Spinal cord (tissue), 10 donors: ENCODE results near the gene ENC1. TPM values are rescaled to one million over a fixed set of nuclear protein-coding genes. Genes with fewer than 3 reads are reported as not detected.

Experiments
- DNase-seq, 6 donors: peaks; one replicate each; pipeline versions ENCODE4 v3.0.0 to v3.0.0-alpha.2; 2013 to 2015; ENCODE audit warnings: low spot score in 6 of 6, low read depth in 4 of 6
- H3K27ac ChIP-seq: one replicate; pipeline ENCODE4 v1.5.1; 2013; ENCODE audit warnings: low read depth, low read length, control low read depth
- H3K27me3 ChIP-seq: one replicate; pipeline ENCODE4 v1.6.1; 2013; ENCODE audit warnings: low read length; ENCODE audit not compliant: control insufficient read depth, insufficient read depth
- H3K36me3 ChIP-seq: one replicate; pipeline ENCODE4 v1.6.1; 2013; ENCODE audit warnings: low read length; ENCODE audit not compliant: control insufficient read depth, insufficient read depth
- H3K4me1 ChIP-seq: one replicate; pipeline ENCODE4 v1.6.1; 2013; ENCODE audit warnings: low read length; ENCODE audit not compliant: control insufficient read depth, insufficient read depth
- H3K4me3 ChIP-seq: one replicate; pipeline ENCODE4 v1.5.1; 2013; ENCODE audit warnings: low read depth, low read length, control low read depth
- H3K9me3 ChIP-seq: one replicate; pipeline ENCODE4 v1.6.1; 2013; ENCODE audit warnings: low read length; ENCODE audit not compliant: control insufficient read depth, insufficient read depth
- WGBS: methylation state at CpG from one replicate; pipeline ENCODE4 v1.1.5; 2013; ENCODE audit warnings: missing lambda C conversion rate; ENCODE audit not compliant: insufficient coverage; 5-methylcytosine and 5-hydroxymethylcytosine counted together
- polyA plus RNA-seq, 2 donors: library from polyadenylated mRNA; unstranded; fragments of 120-200 nt; gene quantifications; one replicate each; pipeline ENCODE4 v1.2.1, GENCODE V29; 2013; ENCODE audit not compliant: insufficient read length in 2 of 2
- total RNA-seq, 2 donors: library from RNA; depleted of rRNA in 1 of 2; stranded (reverse); fragments of 120-200 nt in 1 of 2; fragments of >200 nt in 1 of 2; gene quantifications; one replicate each; pipeline versions ENCODE4 v1.2.3 to v1.2.4, GENCODE V29; 2013 to 2014
- donor health status: healthy.

Gene ENC1
- total and polyA plus RNA-seq, 4 donors: 99.6 to 314 (median 257) TPM

DNA sequence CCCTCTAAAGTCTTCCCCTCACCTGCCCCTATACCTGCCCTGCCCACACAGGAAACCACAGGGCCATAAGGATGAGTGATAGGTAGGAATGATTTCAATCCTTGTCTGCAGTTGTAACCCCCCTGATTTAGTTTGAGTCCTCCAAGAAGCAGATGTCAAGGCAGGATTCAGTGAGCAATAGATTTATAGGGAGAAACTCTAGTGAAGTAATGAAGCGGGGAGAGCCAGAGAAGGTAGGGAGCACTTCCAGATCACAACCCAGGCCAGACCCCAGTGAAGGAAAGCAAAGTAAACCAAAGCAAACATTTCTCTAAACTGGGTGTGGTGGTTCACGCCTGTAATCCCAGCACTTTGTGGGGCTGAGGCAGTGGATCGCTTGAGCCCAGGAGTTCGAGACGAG lies 22.4 kb downstream of the ENC1 start:
- Histone ChIP-seq H3K27me3 (no peaks in the 10 kb centered on the region), H3K4me3 (no peak overlapping the region), H3K27ac (no peak overlapping the region), H3K36me3 (no peaks in the 10 kb centered on the region), H3K4me1 (peaks cover 8% of the 10 kb centered on the region), H3K9me3 (no peaks in the 10 kb centered on the region)
- DNase-seq: no peak
- WGBS: 100% methylated on average over 1 of the region's 5 CpGs

DNA sequence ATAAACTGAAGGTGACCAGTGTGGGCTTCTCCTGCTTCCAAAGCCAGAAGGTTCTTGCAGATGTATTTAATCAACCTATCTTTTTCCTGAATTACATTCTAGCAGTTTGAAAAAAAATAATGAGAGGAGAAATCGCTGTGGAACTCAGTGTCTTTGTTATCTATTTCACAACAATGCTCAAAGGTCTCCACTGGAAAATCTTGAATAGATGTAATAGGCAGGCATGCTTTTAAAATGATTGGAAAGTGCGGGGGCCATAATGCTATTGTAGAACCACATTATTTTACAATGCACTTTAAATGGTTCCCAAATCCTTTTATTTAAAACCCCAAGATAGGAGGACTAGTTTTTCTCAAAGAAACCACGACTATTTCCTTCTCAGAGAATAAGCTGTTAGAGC lies 23.3 kb downstream of the ENC1 start:
- DNase-seq: no peak

DNA sequence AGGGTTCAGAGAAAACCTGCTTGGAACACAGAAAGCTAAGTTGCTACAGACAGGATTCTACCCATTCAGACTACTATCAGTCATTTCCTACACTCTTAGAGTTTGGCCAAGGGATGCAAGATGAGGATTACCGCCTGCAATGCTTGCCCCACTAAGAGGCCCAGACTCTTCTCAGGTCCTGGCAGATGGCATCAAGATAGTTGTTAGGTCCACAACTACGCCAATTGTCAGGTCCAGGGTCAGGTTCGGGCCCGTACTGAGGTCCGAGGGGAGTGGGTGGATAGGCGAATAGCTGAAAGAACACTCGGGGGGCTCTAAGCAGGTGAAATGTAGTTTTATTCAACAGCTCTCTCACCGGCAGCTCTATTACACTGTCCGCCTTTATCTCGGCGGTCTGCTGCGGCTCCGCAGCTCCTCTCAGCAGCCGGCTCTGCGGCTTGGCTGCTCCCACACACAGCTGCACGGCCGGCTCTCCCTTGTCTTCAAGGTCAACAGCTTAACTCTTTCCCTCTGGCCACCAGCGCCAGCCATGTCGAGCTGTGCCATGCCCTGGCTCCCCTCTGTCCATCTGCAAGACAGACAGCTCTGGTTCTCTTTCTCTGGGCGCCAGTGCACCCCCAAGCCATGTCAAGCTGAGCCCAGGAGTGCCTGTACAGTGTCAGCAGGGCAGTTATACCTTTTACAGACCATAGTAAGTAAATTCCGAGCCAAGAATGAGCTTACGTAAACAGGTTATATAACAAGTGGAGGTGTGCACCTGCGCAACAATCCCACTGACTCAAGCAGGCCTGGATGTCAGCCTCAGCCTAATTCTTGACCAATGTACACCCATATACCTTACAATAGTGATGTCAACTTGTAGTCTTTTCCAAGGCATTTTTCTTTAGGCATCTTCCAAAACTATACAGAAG lies 24.0 kb downstream of the ENC1 start:
- H3K9me3 ChIP-seq: no peaks in the 10 kb centered on the region
- no peak overlapping the region for H3K4me3 ChIP-seq
- WGBS: 58% methylated on average over 15 of the region's 23 CpGs
- no peaks in the 10 kb centered on the region for H3K36me3 ChIP-seq
- peaks cover 8% of the 10 kb centered on the region for H3K4me1 ChIP-seq
- H3K27ac ChIP-seq: no peak overlapping the region
- DNase-seq: peak in 1 of 6 donors; percentile 68
- H3K27me3 ChIP-seq: no peaks in the 10 kb centered on the region

More for the DNA sequence above, 23.3 kb downstream of the ENC1 start:
- peaks cover 8% of the 10 kb centered on the region for H3K4me1 ChIP-seq
- no peaks in the 10 kb centered on the region for H3K9me3 ChIP-seq
- no peaks in the 10 kb centered on the region for H3K36me3 ChIP-seq
- no peak overlapping the region for H3K27ac ChIP-seq
- WGBS: no CpG with 5 or more reads among the region's 3 CpGs
- H3K4me3 ChIP-seq: no peak overlapping the region
- no peaks in the 10 kb centered on the region for H3K27me3 ChIP-seq

DNA sequence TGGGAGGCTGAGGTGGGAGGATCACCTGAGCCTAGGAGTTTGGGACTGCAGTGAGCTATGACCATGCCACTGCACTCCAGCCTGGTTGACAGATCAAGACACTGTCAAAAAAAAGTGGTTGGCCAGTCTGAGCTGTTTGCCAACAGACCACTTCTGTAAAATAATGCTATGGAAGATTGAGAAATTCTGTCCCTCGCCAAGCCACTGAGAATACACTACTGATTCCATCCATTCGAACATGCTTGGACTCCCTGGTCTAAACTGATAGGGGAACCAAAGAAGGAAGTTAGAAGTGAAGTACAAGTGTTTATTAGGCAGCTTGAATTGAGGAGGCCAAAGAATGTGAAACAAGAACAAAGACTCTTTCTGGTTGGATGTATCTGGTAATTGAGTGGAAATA lies 27.2 kb downstream of the ENC1 start:
- Histone ChIP-seq H3K27ac (no peak overlapping the region), H3K27me3 (no peaks in the 10 kb centered on the region), H3K9me3 (no peaks in the 10 kb centered on the region), H3K36me3 (no peaks in the 10 kb centered on the region), H3K4me1 (peaks cover 8% of the 10 kb centered on the region), H3K4me3 (no peak overlapping the region)
- no CpG with 5 or more reads among the region's 2 CpGs for WGBS
- no peak for DNase-seq

DNA sequence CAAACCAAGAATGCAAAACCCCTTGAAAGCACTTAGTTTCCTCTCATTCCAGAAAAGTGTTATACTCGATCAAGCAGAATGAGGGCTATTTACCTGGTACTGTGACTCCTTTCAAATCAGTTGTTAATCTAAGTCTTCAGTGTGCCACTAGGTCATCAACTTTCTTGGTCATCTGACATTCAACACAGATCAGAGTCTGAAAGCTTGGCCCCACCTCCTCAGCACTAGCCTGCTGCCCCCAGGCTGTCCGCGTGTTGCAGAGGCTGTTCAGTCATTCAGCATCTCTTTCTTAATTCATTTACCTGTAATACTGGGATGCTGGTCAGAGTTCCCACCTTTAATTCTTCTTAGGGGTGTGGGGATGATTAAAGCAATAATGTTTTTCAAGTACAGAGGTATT lies 28.5 kb downstream of the ENC1 start:
- Histone ChIP-seq H3K27ac (no peak overlapping the region), H3K27me3 (no peaks in the 10 kb centered on the region), H3K9me3 (no peaks in the 10 kb centered on the region), H3K4me3 (no peak overlapping the region), H3K4me1 (peaks cover 8% of the 10 kb centered on the region), H3K36me3 (no peaks in the 10 kb centered on the region)
- WGBS: 75% methylated on average over 1 of the region's 3 CpGs
- DNase-seq: no peak

DNA sequence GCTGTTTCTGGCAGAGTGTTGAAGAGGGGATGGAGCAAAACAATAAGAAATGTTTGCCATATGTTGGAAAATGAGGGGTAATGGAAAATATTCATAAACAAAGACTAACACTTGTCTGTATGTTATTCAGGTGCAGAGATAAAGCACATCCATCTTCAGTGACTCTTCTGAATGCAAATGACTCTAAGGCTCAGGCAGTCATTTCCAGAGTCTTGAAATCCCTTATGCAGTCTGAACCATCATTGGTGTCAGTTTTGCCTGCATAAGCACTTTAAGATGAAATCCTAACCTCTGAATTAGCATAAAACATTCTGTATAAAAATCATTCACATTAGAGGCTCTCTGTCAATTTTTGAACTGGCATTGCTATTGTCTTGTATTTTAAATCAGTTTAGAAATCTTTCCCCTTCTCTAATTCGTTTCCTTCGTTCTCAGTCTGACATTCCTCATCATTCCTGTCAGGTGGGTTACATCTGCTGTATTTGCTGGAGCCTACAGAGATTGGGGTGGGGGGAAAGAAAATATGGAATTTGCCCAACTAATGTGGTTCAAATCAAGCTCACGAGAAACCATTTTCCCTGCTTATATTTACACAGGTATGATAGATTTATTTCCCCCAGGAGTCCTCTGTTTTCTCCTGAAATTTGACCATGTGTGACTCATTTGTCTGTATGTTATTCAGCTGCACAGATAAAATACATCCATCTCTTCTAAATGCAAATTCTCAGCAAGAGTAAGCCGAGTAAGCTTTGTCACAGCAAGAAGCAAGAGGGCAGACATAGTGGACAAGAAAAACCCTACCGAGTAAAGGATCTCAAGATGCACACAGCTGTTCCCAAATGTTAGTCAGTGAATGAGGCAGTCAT lies 31.6 kb downstream of the ENC1 start:
- Histone ChIP-seq H3K4me3 (no peak overlapping the region), H3K27ac (no peak overlapping the region), H3K9me3 (no peaks in the 10 kb centered on the region), H3K4me1 (no peaks in the 10 kb centered on the region), H3K36me3 (no peaks in the 10 kb centered on the region), H3K27me3 (no peaks in the 10 kb centered on the region)
- peak in 1 of 6 donors; percentile 76 for DNase-seq
- WGBS: 71% methylated on average over 2 of the region's 5 CpGs

DNA sequence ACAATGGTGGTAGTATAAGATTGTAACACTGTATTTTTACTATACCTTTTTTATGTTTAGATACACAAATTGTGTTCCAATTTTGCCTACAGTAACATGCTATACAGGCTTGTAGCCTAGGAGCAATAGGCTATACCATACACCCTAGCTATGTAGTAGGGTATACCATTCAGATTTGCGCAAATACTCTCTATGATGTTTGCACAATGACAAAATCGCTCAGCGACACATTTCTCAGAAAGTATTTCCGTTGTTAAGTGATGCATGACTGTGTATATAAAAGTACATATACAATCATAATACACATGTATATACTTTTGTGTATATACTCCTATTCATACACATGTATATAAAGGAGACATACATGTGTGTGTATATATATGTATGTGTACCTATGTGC lies 34.8 kb downstream of the ENC1 start:
- Histone ChIP-seq H3K9me3 (no peaks in the 10 kb centered on the region), H3K4me3 (no peak overlapping the region), H3K36me3 (no peaks in the 10 kb centered on the region), H3K27me3 (no peaks in the 10 kb centered on the region), H3K4me1 (no peaks in the 10 kb centered on the region), H3K27ac (no peak overlapping the region)
- DNase-seq: no peak
- no CpG with 5 or more reads among the region's 4 CpGs for WGBS

DNA sequence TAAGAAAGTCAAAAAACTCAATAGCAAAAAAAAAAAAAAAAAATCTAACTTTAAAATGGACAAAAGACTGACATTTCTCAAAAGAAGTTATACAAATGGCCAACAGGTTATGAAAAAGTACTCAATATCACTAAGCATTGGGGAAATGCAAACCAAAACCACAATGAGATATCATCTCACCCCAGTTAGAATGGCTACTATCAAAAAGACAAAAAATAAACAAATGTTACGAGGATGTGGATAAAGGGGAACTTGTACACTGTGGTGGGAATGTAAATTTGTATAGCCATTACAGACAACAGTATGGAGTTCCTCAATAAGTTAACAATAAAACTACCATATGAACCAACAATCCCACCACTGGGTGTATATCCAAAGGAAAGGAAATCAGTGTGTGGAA lies 37.2 kb downstream of the ENC1 start:
- Histone ChIP-seq H3K4me1 (no peaks in the 10 kb centered on the region), H3K27me3 (no peaks in the 10 kb centered on the region), H3K36me3 (no peaks in the 10 kb centered on the region), H3K9me3 (no peaks in the 10 kb centered on the region), H3K27ac (no peak overlapping the region), H3K4me3 (no peak overlapping the region)
- WGBS: no CpG with 5 or more reads among the region's 1 CpG
- DNase-seq: no peak

DNA sequence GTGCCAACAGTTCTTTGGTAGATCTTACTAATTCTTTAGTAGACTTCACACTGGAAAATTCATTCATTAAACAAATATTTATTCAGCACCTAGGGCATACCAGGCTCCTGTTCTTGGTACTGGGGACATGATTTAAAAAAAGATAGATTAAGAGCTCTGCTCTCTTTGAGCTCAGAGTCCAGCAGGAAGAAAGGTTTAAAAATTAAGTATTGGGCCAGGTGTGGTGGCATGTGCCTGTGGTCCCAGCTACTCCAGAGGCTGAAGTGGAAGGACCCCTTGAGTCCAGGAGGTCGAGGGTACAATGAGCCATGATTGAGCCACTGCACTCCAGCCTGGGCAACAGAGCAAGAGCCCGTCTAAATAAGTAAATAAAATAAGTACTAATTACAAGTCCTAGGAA lies 41.4 kb downstream of the ENC1 start:
- Histone ChIP-seq H3K27ac (no peak overlapping the region), H3K4me1 (no peaks in the 10 kb centered on the region), H3K27me3 (no peaks in the 10 kb centered on the region), H3K36me3 (no peaks in the 10 kb centered on the region), H3K9me3 (no peaks in the 10 kb centered on the region), H3K4me3 (no peak overlapping the region)
- DNase-seq: no peak
- WGBS: no CpG with 5 or more reads among the region's 2 CpGs
